Pulmonary artery endothelial cell (primary cell): ENCODE measurements around the gene MRPL3. TPM values are rescaled to one million over a fixed set of nuclear protein-coding genes. Genes with fewer than 3 reads are reported as not detected.
A peak's percentile ranks its signal among the peaks of the same experiment; 100 is the strongest.

ENCODE experiments used
- DNase-seq: peaks from one replicate; pipeline ENCODE4 v3.0.0-alpha.2; 2011; ENCODE audit warnings: low read depth, low spot score
- total RNA-seq: library from RNA; depleted of rRNA; stranded (reverse); fragments of >200 nt; gene quantifications from 2 replicates; pipeline ENCODE4 v1.2.3, GENCODE V29; 2014

Gene MRPL3
- total RNA-seq: 116 and 119 TPM in 2 replicates

- peak; percentile 22 for DNase-seq
Observed at GRCh38 chr3:131502530-131503319, at the start of gene MRPL3. Gene MRPL3 (minus strand): TSS chr3:131502971. CDS start chr3:131502821, 150 bp downstream.

GRCh38 chr3:131551761-131552160, 49.0 kb upstream of the MRPL3 start:
- no peak for DNase-seq

- no peak for DNase-seq
Observed at GRCh38 chr3:131550562-131551465, 48.0 kb upstream of the MRPL3 start.

GRCh38 chr3:131549340-131549739, 46.6 kb upstream of the MRPL3 start:
- no peak for DNase-seq

- DNase-seq: no peak
Observed at GRCh38 chr3:131547585-131547984, 44.8 kb upstream of the MRPL3 start.

GRCh38 chr3:131546441-131546840, 43.7 kb upstream of the MRPL3 start:
- DNase-seq: no peak

- no peak for DNase-seq
Observed at GRCh38 chr3:131544557-131544956, 41.8 kb upstream of the MRPL3 start.

GRCh38 chr3:131543714-131544113, 40.9 kb upstream of the MRPL3 start:
- DNase-seq: peak; percentile 55

- no peak for DNase-seq
Observed at GRCh38 chr3:131541288-131541687, 38.5 kb upstream of the MRPL3 start.

GRCh38 chr3:131540821-131541220, 38.0 kb upstream of the MRPL3 start:
- DNase-seq: no peak

GRCh38 chr3:131540143-131540542, 37.4 kb upstream of the MRPL3 start:
- no peak for DNase-seq

GRCh38 chr3:131538968-131539367, 36.2 kb upstream of the MRPL3 start:
- no peak for DNase-seq

GRCh38 chr3:131537531-131537930, 34.8 kb upstream of the MRPL3 start:
- DNase-seq: no peak

GRCh38 chr3:131535596-131535995, 32.8 kb upstream of the MRPL3 start:
- DNase-seq: no peak

- no peak for DNase-seq
Observed at GRCh38 chr3:131535131-131535530, 32.4 kb upstream of the MRPL3 start.

GRCh38 chr3:131532645-131533044, 29.9 kb upstream of the MRPL3 start:
- DNase-seq: no peak

GRCh38 chr3:131530843-131531242, 28.1 kb upstream of the MRPL3 start:
- DNase-seq: no peak

GRCh38 chr3:131530388-131530787, 27.6 kb upstream of the MRPL3 start:
- no peak for DNase-seq

GRCh38 chr3:131526801-131527347, 24.1 kb upstream of the MRPL3 start:
- peak; percentile 24 for DNase-seq

- DNase-seq: no peak
Observed at GRCh38 chr3:131518680-131519079, 15.9 kb upstream of the MRPL3 start.

- DNase-seq: no peak
Observed at GRCh38 chr3:131505421-131505820, 2.6 kb upstream of the MRPL3 start.

- DNase-seq: no peak
Observed at GRCh38 chr3:131503320-131503635, 507 bp upstream of the MRPL3 start.
